HL-60/S4 treated with phorbol 12-myristate 13-acetate at 8.2 ng/mL for 4 days and 3 days (cell line): ENCODE results near the gene SLC35A2.

ENCODE experiments used
- in situ Hi-C: fragments of 300-500 bp; cut with MboI; formaldehyde crosslinking; loops from 2 replicates; pipeline ENCODE4 v1.15.0; 2022; ENCODE audit warnings: low sequenced_read_pairs

SLC35A2 gene

DNA sequence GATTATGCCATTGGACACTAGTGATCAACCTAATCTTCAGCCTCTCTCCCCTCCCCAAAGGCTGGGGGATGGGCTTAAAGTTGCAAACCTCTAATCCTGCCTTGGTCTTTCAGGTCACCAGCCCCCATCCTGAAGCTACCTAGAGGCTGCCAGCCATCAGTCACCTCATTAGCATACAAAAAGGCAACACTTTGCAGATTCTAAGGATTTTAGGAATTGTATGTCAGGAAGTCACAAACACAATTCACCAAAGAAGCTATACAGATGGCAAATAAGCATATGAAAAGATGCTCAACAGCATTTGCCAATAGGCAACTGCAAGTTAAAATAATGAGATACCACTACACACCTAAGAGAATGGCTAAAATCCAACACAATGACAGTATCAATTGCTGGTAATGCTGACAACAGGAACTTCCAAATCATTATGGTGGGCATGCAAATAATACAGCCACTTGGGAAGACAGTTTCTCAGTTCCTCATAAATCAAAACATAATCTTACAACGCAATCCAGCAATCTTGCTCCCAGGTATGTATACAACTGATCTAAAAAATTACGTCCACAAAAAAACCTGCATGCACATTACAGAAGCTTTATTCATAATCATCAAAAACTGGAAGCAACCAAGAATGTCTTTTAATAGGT, 16.4 kb upstream of the SLC35A2 start:
- in situ Hi-C loops: no loop called here

DNA sequence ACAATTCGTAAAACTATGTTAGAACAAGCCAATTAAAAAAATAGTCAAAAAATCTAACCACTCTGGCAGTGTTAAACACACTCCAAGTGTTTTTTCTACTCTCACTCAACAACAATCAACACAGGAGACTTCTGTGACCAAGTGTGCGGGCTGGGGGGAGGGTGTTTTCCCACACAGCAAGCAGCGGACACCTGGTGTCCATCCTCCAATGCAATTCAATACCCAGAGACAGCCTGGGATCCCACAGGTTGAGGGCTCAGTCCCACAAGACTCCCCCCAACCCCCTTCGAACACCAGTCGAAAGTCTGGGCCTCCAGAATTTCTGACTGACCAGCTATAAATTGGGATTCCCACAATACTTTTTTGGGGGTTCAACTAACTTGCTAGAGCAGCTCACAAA, 15.7 kb upstream of the SLC35A2 start:
- in situ Hi-C loops: no loop called here

- in situ Hi-C loops: no loop called here
These were observed 12.8 kb upstream of the SLC35A2 start for GRCh38 chrX:48924270-48924669.

- in situ Hi-C loops: no loop called here
These were observed 12.3 kb upstream of the SLC35A2 start for GRCh38 chrX:48923771-48924170.

DNA sequence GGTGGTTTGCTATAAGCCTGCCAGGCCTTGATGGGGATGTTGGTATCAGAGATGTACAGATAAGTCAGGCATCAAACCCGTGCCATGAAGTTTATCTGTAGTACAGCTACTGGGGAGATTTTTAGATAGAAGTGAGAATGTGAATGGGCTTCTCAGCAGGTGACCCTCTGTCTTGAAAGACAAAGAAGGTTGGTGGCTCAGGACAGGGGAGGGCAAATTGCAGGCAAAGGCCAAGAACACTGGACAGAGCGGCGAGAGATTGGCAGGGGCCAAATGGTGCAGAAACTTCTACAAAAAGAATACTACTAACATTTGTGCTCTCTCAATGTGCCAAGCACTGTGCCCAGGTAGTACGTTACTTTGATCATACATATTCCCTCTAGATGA, 9.3 kb upstream of the SLC35A2 start:
- in situ Hi-C loops: no loop called here

DNA sequence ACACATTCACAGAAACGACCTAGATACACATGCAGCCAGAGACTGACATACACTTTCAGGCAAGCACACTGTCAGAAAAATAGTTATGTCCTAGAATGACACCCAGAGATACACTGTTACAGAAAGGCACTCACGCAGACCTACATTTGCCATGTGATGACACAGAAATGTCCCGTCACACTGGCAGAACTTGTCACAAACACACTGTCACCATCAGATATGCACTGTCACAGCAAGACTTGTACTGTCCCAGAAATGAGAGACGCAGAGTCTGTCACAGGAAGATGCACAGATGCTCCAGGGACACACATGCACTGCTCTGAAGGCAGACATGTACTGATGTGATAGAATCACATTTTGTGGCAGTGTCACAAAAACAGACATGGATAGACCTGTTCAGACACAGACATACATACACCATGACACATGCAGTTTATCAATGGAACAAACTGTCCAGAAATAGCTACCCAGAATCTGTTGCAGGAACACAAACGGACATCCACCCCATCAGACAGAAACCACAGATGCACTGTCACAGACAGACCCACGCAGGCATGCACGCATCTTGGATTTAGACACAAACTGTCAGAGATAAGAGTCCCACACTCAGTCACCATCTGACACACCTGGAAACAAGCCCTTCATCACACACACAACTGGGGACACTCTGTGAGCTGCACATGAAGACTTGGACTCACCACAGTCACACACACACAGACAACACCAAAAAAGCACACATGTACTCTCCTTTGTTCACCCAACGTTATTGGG, 8.7 kb upstream of the SLC35A2 start:
- in situ Hi-C loops: no loop called here

DNA sequence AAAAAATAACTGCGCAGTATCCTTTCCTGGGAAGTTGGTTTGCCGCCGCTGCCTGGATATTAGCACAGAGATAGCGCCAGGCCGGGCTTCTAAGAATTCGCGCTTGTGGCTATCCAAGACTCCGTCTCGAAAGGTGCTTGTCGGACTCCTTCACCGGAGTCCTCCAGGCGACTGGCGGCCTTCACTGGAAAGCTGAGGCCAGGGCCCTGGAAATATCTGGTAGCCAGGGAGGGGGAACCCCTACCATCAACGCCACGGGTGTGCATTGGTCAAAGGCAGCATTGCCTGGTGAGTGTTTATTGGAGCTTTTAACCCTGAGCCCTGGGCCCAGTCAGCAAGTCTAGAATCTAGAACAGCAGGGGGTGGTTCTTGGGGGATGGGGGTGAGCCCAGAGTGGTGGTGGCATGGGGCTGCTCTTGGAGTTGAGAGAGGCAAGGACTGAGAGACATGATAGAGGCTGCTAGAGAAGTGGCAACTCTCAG, 8.0 kb upstream of the SLC35A2 start:
- in situ Hi-C loops: no loop called here

- in situ Hi-C loops: no loop called here
These were observed 7.3 kb upstream of the SLC35A2 start, which contains the start of gene PIM2 for GRCh38 chrX:48918643-48919340. TSS of gene PIM2 (minus strand) at chrX:48919024. CDS start at chrX:48918834, 190 bp downstream.

DNA sequence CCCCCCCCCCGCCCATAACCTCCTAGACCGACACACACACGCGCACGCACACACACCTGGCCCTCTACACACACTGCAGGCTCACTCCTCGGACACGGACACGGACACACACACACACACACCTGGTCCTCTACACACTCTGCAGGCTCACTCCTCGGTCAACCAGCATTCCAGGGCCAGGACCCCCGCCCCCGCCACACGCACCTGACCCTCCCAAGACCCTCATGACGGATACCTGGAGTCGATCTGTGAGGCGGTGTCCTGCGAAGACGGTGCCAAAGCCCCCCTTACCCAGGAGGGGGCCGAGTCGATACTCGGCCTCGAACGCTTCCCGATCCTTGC, 6.8 kb upstream of the SLC35A2 start:
- in situ Hi-C loops: no loop called here

GRCh38 chrX:48917139-48918001, 5.9 kb upstream of the SLC35A2 start:
- in situ Hi-C loops: no loop called here

DNA sequence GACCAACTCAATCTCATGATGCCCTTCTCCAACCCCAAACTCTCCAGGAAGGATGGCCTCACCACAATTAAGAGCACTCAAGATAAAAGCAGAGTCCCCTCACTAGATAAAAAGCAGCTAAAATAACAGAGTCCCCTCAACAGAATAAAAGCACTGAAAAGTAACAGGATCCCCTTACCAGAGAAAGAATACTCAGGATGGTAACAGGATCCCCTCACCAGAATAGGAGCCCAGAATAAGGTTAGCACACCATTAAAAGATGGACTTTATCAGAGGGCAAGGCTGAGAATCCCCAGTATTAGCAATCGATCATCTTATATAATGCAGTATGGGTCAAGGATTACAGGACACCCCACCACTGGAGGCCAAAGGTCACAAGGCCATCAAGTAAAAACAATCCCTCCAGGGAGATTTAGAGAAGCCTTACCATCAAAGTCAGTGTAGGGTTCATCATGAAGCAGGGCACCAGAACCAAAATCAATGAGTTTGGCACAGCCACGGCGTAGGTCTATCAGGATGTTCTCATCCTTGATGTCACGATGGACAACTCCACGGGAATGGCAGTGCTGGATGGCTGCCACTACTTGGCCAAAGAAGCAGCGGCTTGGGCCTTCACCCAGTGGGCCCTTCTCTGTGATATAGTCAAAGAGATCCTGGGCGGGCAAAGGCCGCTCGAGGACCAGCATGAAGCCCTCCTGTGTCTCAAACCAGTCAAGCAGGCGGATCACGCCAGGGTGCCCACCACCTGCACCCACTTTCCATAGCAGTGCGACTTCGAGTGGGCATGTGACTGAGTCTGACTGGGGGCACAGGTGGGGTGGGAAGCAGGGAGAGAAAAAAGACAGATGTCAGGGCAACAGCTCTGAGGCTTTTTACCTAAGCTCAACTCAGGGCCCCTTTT, 3.4 kb upstream of the SLC35A2 start:
- in situ Hi-C loops: no loop called here

GRCh38 chrX:48913605-48914366, 2.3 kb upstream of the SLC35A2 start:
- in situ Hi-C loops: no loop called here

DNA sequence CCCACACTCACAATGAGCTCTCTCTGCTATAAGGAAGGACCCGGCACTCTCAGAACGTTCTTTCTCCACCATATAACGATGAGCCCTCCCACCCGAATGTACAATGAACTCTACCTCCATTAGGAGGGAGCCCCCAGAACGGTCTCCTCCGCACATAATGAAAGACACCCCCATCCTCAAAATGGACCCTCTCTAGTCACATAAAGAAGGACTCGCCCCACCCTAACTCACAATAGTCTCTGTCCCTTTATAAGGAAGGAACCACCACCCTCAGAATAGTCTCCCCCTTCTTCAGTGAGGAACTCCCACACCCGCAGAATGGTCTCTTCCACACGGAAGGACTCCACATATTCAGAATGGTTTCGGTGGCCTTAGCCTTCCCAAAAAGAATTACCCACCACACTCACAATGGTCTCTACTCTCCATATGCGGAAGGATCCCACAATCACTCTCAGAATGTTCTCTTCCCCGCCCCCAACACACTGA, 477 bp downstream of the SLC35A2 start:
- in situ Hi-C loops: no loop called here

- in situ Hi-C loops: no loop called here
These were observed 1.6 kb downstream of the SLC35A2 start for GRCh38 chrX:48909703-48910294.

- in situ Hi-C loops: no loop called here
These were observed 2.8 kb downstream of the SLC35A2 start for GRCh38 chrX:48908600-48908999.

GRCh38 chrX:48905090-48905790, 6.2 kb downstream of the SLC35A2 start:
- in situ Hi-C loops: no loop called here

- in situ Hi-C loops: no loop called here
These were observed 6.8 kb downstream of the SLC35A2 start for GRCh38 chrX:48904626-48905025.

DNA sequence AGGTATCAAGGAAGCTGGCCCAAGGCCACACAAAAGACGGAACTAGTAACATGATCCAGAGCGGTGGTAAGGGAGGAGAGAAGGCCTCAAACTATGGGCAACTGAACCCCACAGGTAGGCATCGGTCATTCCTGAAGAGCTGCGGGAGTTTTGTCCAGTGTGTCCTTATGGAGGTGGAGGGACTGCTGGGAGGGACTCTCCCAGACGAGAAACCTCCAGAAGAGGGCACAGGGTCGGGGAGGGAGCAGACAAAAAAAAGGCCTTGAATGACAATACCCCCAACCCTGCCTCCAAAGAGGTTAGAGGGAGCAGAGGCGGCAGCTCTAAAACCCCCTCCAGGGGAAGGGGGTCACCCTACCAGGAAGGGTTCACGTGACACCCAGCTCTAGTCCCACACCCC, 7.3 kb downstream of the SLC35A2 start:
- in situ Hi-C loops: no loop called here
